HepG2 (cell line): ENCODE data around the gene NOL4L. TPM values are rescaled to one million over a fixed set of nuclear protein-coding genes. Genes with fewer than 3 reads are reported as not detected.

ENCODE experiments used
- ATAC-seq: fragments of 200-7000 bp; cut with Tn5 transposase; 3 replicates; pipeline ENCODE4 v1.9.1; 2020; ENCODE audit warnings: mild to moderate bottlenecking, moderate library complexity
- BruUV-seq: library from RNA; stranded (reverse); fragments of 400-500 nt; replicated peaks from 2 replicates; lab custom pipeline; 2021; lab: Mats Ljungman, UMichigan
- CTCF ChIA-PET: fragments of 300-600 bp; formaldehyde crosslinking; extraction: SDS; loops from one replicate; lab custom pipeline; 2021; ENCODE audit warnings: low total read pairs, inconsistent platforms, low intra/inter-chr PET ratio; lab: Yijun Ruan, JAX
- POLR2A ChIA-PET: fragments of 350-600 bp; sonication (Branson Sonifier 250); formaldehyde crosslinking; loops from one replicate; lab custom pipeline; 2020; ENCODE audit warnings: antibody characterized with exemption, inconsistent platforms; lab: Yijun Ruan, JAX
- DNase-seq: peaks from one replicate; pipeline ENCODE4 v3.0.0-alpha.2; 2015; ENCODE audit warnings: low spot score
- FAIRE-seq: peaks from 3 replicates; lab custom pipeline; 2011; peaks lifted over from hg19 to GRCh38; lab: Jason Lieb, UNC
- H2AFZ ChIP-seq: one replicate; pipeline ENCODE4 v1.6.1; 2011; ENCODE audit warnings: low read length, inconsistent platforms
- H3K27ac ChIP-seq: fragments of 300-600 bp; 3 replicates; pipeline ENCODE4 v1.8.0; 2011; ENCODE audit warnings: mixed run types, mild to moderate bottlenecking, mixed read lengths, low read length, inconsistent platforms; ENCODE audit not compliant: insufficient read depth; ENCODE audit errors: extremely low read length
- H3K27me3 ChIP-seq, 2 experiments: fragments of 200-600 bp in 1 of 2; 2 replicates in 1 of 2; 3 replicates in 1 of 2; pipeline versions ENCODE4 v1.6.0 to v1.8.0; 2011; ENCODE audit warnings: low read length in 2 of 2, mild to moderate bottlenecking in 2 of 2, moderate library complexity in 2 of 2, inconsistent platforms in 1 of 2; ENCODE audit not compliant: insufficient read depth in 2 of 2, control insufficient read depth in 1 of 2
- H3K36me3 ChIP-seq, 2 experiments: fragments of 200-600 bp in 1 of 2; replicated peaks in 1 of 2; 2 replicates in 1 of 2; 3 replicates in 1 of 2; pipeline versions ENCODE4 v1.5.1 to v1.8.0; 2011; ENCODE audit warnings: low read length in 2 of 2, inconsistent platforms in 1 of 2; ENCODE audit not compliant: insufficient read depth in 2 of 2, control insufficient read depth in 1 of 2
- H3K4me1 ChIP-seq: 2 replicates; pipeline ENCODE4 v1.5.1; 2012; ENCODE audit warnings: low read length, inconsistent platforms; ENCODE audit not compliant: insufficient read depth
- H3K4me2 ChIP-seq: 2 replicates; pipeline ENCODE4 v1.6.0; 2011; ENCODE audit warnings: low read depth, low read length, inconsistent platforms
- H3K4me3 ChIP-seq, 3 experiments: fragments of 200-600 bp in 1 of 3; sonication (generic), shearing (Covaris generic) in 1 of 3; replicated peaks in 1 of 3; 2 replicates each; pipeline ENCODE4 v1.5.1; 2011 to 2016; ENCODE audit warnings: low read length in 3 of 3, inconsistent platforms in 2 of 3, low read depth in 2 of 3, mild to moderate bottlenecking in 2 of 3, control low read depth in 1 of 3, mixed read lengths in 1 of 3; ENCODE audit not compliant: insufficient read depth in 1 of 3
- H3K79me2 ChIP-seq: one replicate; pipeline ENCODE4 v1.6.1; 2011; ENCODE audit warnings: low read length, inconsistent platforms; ENCODE audit not compliant: insufficient read depth
- H3K9ac ChIP-seq: 2 replicates; pipeline ENCODE4 v1.6.0; 2011; ENCODE audit warnings: mild to moderate bottlenecking, low read depth, low read length, inconsistent platforms; ENCODE audit not compliant: insufficient read depth
- H3K9me3 ChIP-seq: 2 replicates; pipeline ENCODE4 v1.5.1; 2012; ENCODE audit warnings: mild to moderate bottlenecking, low read length
- H4K20me1 ChIP-seq: 2 replicates; pipeline ENCODE4 v1.6.0; 2011; ENCODE audit warnings: inconsistent platforms, mild to moderate bottlenecking, low read length, moderate library complexity; ENCODE audit not compliant: insufficient read depth
- AKAP8 ChIP-seq: sonication (generic); formaldehyde crosslinking; IDR thresholded peaks from 2 replicates; pipeline ENCODE4 v1.5.1; 2020; ENCODE audit warnings: mild to moderate bottlenecking, missing genetic modification reagents
- BRD4 ChIP-seq: sonication (generic); formaldehyde crosslinking; IDR thresholded peaks from 2 replicates; pipeline ENCODE4 v1.4.0; 2020; ENCODE audit warnings: missing genetic modification reagents
- CHCHD3 ChIP-seq: sonication (generic); formaldehyde crosslinking; IDR thresholded peaks from 2 replicates; pipeline ENCODE4 v1.8.0; 2022; ENCODE audit warnings: mild to moderate bottlenecking, missing genetic modification reagents, moderate library complexity
- HDAC1 ChIP-seq: sonication (generic); formaldehyde crosslinking; IDR thresholded peaks from 2 replicates; pipeline ENCODE4 v1.5.1; 2020; ENCODE audit warnings: mild to moderate bottlenecking, missing genetic modification reagents
- NBN ChIP-seq: fragments of 450-650 bp; conservative IDR thresholded peaks from 2 replicates; pipeline ENCODE4 v1.6.1; 2017
- NFKB2 ChIP-seq: sonication (generic); formaldehyde crosslinking; IDR thresholded peaks from 2 replicates; pipeline ENCODE4 v1.4.0; 2020; ENCODE audit warnings: missing genetic modification reagents, borderline replicate concordance
- PITX1 ChIP-seq: sonication (generic); formaldehyde crosslinking; IDR thresholded peaks from 2 replicates; pipeline ENCODE4 v1.5.1; 2020; ENCODE audit warnings: mild to moderate bottlenecking, missing genetic modification reagents
- ZBTB7A ChIP-seq: sonication (generic); formaldehyde crosslinking; IDR thresholded peaks from 2 replicates; pipeline ENCODE4 v1.8.0; 2022; ENCODE audit warnings: mild to moderate bottlenecking, missing genetic modification reagents
- ZNF496 ChIP-seq: sonication (generic); formaldehyde crosslinking; IDR thresholded peaks from 2 replicates; pipeline ENCODE4 v1.8.1; 2023; ENCODE audit warnings: mild to moderate bottlenecking, moderate library complexity, missing genetic modification reagents; ENCODE audit not compliant: insufficient replicate concordance
- ZNF629 ChIP-seq: sonication (generic); formaldehyde crosslinking; conservative IDR thresholded peaks from 2 replicates; pipeline ENCODE4 v1.5.0; 2020; ENCODE audit warnings: missing genetic modification reagents
- ZNF839 ChIP-seq: sonication (generic); formaldehyde crosslinking; IDR thresholded peaks from 2 replicates; pipeline ENCODE4 v1.4.0; 2020; ENCODE audit warnings: missing genetic modification reagents, mild to moderate bottlenecking, borderline replicate concordance
- WGBS: methylation state at CpG from one replicate; pipeline ENCODE4 v1.1.6; 2017; ENCODE audit warnings: low lambda C conversion rate; 5-methylcytosine and 5-hydroxymethylcytosine counted together
- in situ Hi-C: cut with HindIII; loops from 2 replicates; pipeline ENCODE4 v1.10.0; 2017; ENCODE audit warnings: low pct_unique_long_range_greater_than_20kb; ENCODE audit not compliant: extremely low pct_ligation_motif_present
- intact Hi-C: fragments of 100-400 bp; cut with micrococcal nuclease; formaldehyde crosslinking; loops from one replicate; pipeline ENCODE4 v1.10.0; 2022; ENCODE audit not compliant: unreplicated experiment
- polyA plus RNA-seq, 8 experiments: library from polyadenylated mRNA; depleted of rRNA in 3 of 8; stranded (reverse) in 7 of 8; unstranded in 1 of 8; fragments of >200 nt; fragmentation: Illumina TruSeq in 4 of 8; extraction: Trizol in 4 of 8; gene quantifications; 2 replicates each; pipeline versions ENCODE4 v1.2.1 to v1.2.3, GENCODE V29; 2011 to 2016; ENCODE audit warnings: low read depth in 4 of 8, missing spikeins in 1 of 8, mixed read lengths in 1 of 8; ENCODE audit not compliant: insufficient read depth in 1 of 8
- total RNA-seq, 5 experiments: library from RNA; depleted of rRNA; stranded (reverse); fragments of >200 nt; fragmentation: Illumina TruSeq; extraction: Trizol; gene quantifications; 2 replicates each; pipeline ENCODE4 v1.2.3, GENCODE V29; 2016; ENCODE audit warnings: low read depth in 1 of 5
- TF ChIP-seq, protein P1 (sequence below): sonication (generic); formaldehyde crosslinking; IDR thresholded peaks from 2 replicates; pipeline ENCODE4 v1.5.0; 2020; ENCODE audit warnings: missing genetic modification reagents
- TF ChIP-seq, protein P2 (sequence below): IDR thresholded peaks from 2 replicates; pipeline ENCODE4 v1.6.1; 2018; ENCODE audit warnings: missing genetic modification reagents
- TF ChIP-seq, protein P3 (sequence below): sonication (generic); formaldehyde crosslinking; IDR thresholded peaks from 2 replicates; pipeline ENCODE4 v1.9.0; 2022; ENCODE audit warnings: missing genetic modification reagents, mild to moderate bottlenecking, borderline replicate concordance

Gene NOL4L
- total and polyA plus RNA-seq, 2 of the 13 experiments (the other 11 are each of a cell fraction or from before 2014, with no cell fraction given), result 16.6 to 35.4 TPM

DNA sequence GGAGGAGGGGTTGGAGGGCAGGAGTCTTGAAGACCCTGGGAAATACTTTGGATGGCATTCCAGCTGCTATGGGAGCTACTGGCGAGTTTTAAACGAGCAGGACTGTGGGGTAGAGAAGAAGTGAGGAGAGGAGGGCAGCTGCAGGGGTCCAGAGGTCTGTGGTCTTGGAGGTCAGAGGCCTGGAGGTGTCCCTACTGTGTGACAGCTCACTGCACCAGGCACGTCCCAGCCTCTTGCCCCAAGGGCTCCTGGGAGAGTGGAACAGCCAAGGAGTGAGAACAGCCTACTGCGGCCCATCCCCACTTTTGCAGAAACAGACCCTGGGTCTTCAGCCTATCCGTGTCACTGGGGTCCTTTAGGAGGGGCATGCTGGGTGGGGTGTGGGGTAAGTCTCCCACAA is 2.9 kb upstream of the NOL4L start:
- Histone ChIP-seq H3K4me2 (no peak overlapping the region), H3K79me2 (no peaks in the 10 kb centered on the region), H3K36me3 (no peaks in the 10 kb centered on the region), H3K4me3 (no peak overlapping the region), H3K9ac (no peak overlapping the region), H4K20me1 (no peaks in the 10 kb centered on the region), H3K27ac (no peak overlapping the region), H3K9me3 (no peaks in the 10 kb centered on the region)
- DNase-seq (no peak), FAIRE-seq (no peak), ATAC-seq (no peak)
- CTCF ChIA-PET, result no interaction called here
- POLR2A ChIA-PET, result interaction anchor here (0.9 to 1.1 kb wide), 2 partner anchors 27 to 65 kb away, joined by 3 to 4 read pairs; no protein-coding TSS in a partner anchor
- in situ Hi-C loops, result no loop called here
- TF ChIP-seq AKAP8 (CRISPR knock-in tag), result peak; percentile 76; the same call in 1 of the 2 replicates
- TF ChIP-seq, protein P1, sequence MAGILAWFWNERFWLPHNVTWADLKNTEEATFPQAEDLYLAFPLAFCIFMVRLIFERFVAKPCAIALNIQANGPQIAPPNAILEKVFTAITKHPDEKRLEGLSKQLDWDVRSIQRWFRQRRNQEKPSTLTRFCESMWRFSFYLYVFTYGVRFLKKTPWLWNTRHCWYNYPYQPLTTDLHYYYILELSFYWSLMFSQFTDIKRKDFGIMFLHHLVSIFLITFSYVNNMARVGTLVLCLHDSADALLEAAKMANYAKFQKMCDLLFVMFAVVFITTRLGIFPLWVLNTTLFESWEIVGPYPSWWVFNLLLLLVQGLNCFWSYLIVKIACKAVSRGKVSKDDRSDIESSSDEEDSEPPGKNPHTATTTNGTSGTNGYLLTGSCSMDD, result no peak
- TF ChIP-seq, all 625 proteins: peak for 1
- no TSS peak for BruUV-seq
- WGBS, result 8% methylated on average over 3 of the region's 5 CpGs
- Histone ChIP-seq H3K4me1 (peaks cover 20% of the 10 kb centered on the region), H2AFZ (no peak overlapping the region), H3K27me3 (peaks cover 22 to 68% of the 10 kb centered on the region in 2 experiments; a peak in 4 of 5 replicates)
- intact Hi-C loops, result no loop called here

DNA sequence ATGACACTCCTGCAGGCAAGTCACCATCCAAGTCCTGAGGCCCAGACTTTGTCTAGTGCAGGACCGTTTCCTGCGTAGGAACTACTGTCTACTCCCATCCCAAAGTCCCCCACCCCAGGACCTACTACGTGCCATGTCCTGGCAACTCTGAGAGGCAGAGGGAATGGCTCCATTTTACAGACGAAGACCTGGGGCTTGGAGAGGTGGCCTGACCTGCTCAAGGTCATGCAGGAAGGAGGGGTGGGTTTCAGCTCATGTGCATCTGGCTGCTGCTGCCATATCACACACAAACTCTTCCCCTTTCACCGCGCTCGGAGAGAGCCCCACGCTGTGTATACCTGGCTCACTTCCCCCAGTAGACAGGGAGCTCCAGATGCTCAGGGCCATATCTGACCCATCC is 1.2 kb upstream of the NOL4L start:
- H3K4me2 ChIP-seq, result peak overlapping the region; percentile 88; the same call in 1 of the 2 replicates
- no TSS peak for BruUV-seq
- H3K27me3 ChIP-seq, result peaks cover 20 to 58% of the 10 kb centered on the region in 2 experiments; a peak in 4 of 5 replicates
- DNase-seq (no peak), FAIRE-seq (no peak), ATAC-seq (no peak)
- no peak overlapping the region for H3K4me3 ChIP-seq
- no peaks in the 10 kb centered on the region for H3K9me3 ChIP-seq
- no peaks in the 10 kb centered on the region for H3K36me3 ChIP-seq
- no peak overlapping the region for H3K27ac ChIP-seq
- intact Hi-C loops (no loop called here), in situ Hi-C loops (no loop called here)
- no peak overlapping the region for H3K9ac ChIP-seq
- ChIA-PET POLR2A (interaction anchor here (1.9 kb wide), 1 partner anchor 63 kb away, joined by 7 read pairs; no protein-coding TSS in a partner anchor), CTCF (no interaction called here)
- H4K20me1 ChIP-seq, result no peaks in the 10 kb centered on the region
- peaks cover 35% of the 10 kb centered on the region for H3K4me1 ChIP-seq
- H2AFZ ChIP-seq, result no peak overlapping the region
- 60% methylated on average over 7 of the region's 8 CpGs for WGBS
- H3K79me2 ChIP-seq, result peaks cover 9% of the 10 kb centered on the region
- TF ChIP-seq BRD4 (CRISPR knock-in tag) (0 out of 2 replicates have a peak, but pooled peaks have one; percentile 6), NFKB2 (CRISPR knock-in tag) (0 out of 2 replicates have a peak, but pooled peaks have one; percentile 49), NBN (no peak), CHCHD3 (CRISPR knock-in tag) (0 out of 2 replicates have a peak, but pooled peaks have one; percentile 14), ZNF629 (CRISPR knock-in tag) (peak; percentile 82), ZNF839 (CRISPR knock-in tag) (no peak), ZBTB7A (CRISPR knock-in tag) (peak; percentile 67; the same call in 1 of the 2 replicates), PITX1 (CRISPR knock-in tag) (peak; percentile 62; the same call in 1 of the 2 replicates), ZNF496 (CRISPR knock-in tag) (no peak), HDAC1 (CRISPR knock-in tag) (peak; percentile 20; the same call in 1 of the 2 replicates)
- TF ChIP-seq, protein P2, sequence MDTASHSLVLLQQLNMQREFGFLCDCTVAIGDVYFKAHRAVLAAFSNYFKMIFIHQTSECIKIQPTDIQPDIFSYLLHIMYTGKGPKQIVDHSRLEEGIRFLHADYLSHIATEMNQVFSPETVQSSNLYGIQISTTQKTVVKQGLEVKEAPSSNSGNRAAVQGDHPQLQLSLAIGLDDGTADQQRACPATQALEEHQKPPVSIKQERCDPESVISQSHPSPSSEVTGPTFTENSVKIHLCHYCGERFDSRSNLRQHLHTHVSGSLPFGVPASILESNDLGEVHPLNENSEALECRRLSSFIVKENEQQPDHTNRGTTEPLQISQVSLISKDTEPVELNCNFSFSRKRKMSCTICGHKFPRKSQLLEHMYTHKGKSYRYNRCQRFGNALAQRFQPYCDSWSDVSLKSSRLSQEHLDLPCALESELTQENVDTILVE (CRISPR knock-in tag), result no peak
- TF ChIP-seq, protein P3, sequence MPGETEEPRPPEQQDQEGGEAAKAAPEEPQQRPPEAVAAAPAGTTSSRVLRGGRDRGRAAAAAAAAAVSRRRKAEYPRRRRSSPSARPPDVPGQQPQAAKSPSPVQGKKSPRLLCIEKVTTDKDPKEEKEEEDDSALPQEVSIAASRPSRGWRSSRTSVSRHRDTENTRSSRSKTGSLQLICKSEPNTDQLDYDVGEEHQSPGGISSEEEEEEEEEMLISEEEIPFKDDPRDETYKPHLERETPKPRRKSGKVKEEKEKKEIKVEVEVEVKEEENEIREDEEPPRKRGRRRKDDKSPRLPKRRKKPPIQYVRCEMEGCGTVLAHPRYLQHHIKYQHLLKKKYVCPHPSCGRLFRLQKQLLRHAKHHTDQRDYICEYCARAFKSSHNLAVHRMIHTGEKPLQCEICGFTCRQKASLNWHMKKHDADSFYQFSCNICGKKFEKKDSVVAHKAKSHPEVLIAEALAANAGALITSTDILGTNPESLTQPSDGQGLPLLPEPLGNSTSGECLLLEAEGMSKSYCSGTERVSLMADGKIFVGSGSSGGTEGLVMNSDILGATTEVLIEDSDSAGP (CRISPR knock-in tag), result 0 out of 2 replicates have a peak, but pooled peaks have one; percentile 32
